ENCODE data around the gene SPINK14. TPM values are rescaled to one million over a fixed set of nuclear protein-coding genes. Genes with fewer than 3 reads are reported as not detected.

The SPINK14 gene
- total and polyA plus RNA-seq, 2 donors (not counting 3 experiments of a cell fraction or from before 2014, with no cell fraction given), result not detected

DNA sequence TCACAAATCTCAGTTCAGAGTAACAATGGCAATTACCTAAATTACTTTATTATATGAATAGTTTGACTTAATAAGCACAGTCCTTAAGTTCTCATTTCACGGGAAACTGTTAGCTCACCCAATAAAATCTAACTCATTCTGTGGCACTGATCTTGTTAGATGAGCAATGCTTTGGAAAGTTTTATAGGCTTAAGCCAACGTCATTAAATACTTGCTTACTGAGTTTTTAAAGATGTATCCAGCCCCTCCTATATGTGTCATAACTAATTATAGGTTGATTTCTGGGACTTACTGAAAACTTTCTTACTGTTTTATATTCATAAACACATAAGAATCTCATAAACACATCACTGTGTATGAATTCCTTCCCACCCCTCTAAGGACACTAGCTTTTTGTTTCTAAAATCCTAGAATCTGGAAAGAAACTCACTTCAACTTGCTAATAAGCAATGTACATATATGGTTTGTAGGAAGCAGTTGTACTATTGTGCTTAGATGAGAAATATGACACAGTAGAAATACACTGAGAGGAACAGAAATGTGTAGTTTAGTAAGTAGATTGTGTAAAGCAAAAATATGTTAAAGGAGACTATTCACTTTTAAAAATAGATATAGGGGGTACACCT lies 55.9 kb downstream of the SPINK14 start:
- dilution Hi-C loops (cut with MboI; ENCODE audit: extremely low pct_ligation_motif_present, low sequenced_read_pairs) (no loop called here), intact Hi-C loops (cut with micrococcal nuclease) (no loop called here)
- Histone ChIP-seq H4K20me1 (replicated peaks; ENCODE audit: control insufficient read depth, extremely low read depth, insufficient read depth, low read length) (no peaks in the 10 kb centered on the region), H3K9ac (replicated peaks; ENCODE audit: extremely low read depth, insufficient read depth, low read length) (no peak overlapping the region), H3K4me3 (replicated peaks in 1 of 3; ENCODE audit: insufficient read depth in 1 of 3, low read depth in 1 of 3, low read length in 3 of 3) (no peak overlapping the region), H3K4me2 (ENCODE audit: insufficient read depth, low read length) (no peak overlapping the region), H3K4me1 (ENCODE audit: control insufficient read depth, extremely low read depth, insufficient read depth, low read length) (no peaks in the 10 kb centered on the region), H3K9me3 (replicated peaks; ENCODE audit: control insufficient read depth, insufficient read depth, low read length) (no peaks in the 10 kb centered on the region), H3K27me3 (ENCODE audit: control insufficient read depth in 2 of 2, insufficient read depth in 2 of 2, low read length in 2 of 2) (no peaks in the 10 kb centered on the region), H3K27ac (ENCODE audit: insufficient read depth, low read depth, low read length) (no peak overlapping the region), H3K36me3 (ENCODE audit: control insufficient read depth in 2 of 2, extremely low read depth in 1 of 2, insufficient read depth in 2 of 2, low read length in 2 of 2) (no peaks in the 10 kb centered on the region), H3K79me2 (ENCODE audit: control insufficient read depth, insufficient read depth, low read length) (no peaks in the 10 kb centered on the region), H2AFZ (ENCODE audit: low read depth, low read length) (no peak overlapping the region), H3K9me1 (replicated peaks; ENCODE audit: control insufficient read depth, extremely low read depth, insufficient read depth, low read length) (no peaks in the 10 kb centered on the region)
- ChIA-PET CTCF (no interaction called here), POLR2A (no interaction called here)
- TF ChIP-seq FOS (IDR thresholded peaks at IDR 0.05; ENCODE audit: borderline replicate concordance, insufficient read depth, low read length) (no peak), GATA2 (IDR thresholded peaks at IDR 0.05; ENCODE audit: insufficient read depth, insufficient read length, low read depth, low read length) (no peak), EZH2 (IDR thresholded peaks at IDR 0.05; ENCODE audit: borderline replicate concordance, low read depth, low read length, severe bottlenecking) (no peak), POLR2AphosphoS5 (IDR thresholded peaks at IDR 0.05; ENCODE audit: insufficient read depth, low read depth, low read length) (no peak), MAX (IDR thresholded peaks at IDR 0.05; ENCODE audit: insufficient read depth, insufficient read length) (no peak), JUN (IDR thresholded peaks at IDR 0.05; ENCODE audit: borderline replicate concordance, insufficient read depth, insufficient read length, low read depth) (no peak), MYC (IDR thresholded peaks at IDR 0.05; ENCODE audit: low read depth, low read length) (no peak), POLR2A (IDR thresholded peaks at IDR 0.05; ENCODE audit: low read depth, low read length) (no peak)
- TF ChIP-seq, protein P1, sequence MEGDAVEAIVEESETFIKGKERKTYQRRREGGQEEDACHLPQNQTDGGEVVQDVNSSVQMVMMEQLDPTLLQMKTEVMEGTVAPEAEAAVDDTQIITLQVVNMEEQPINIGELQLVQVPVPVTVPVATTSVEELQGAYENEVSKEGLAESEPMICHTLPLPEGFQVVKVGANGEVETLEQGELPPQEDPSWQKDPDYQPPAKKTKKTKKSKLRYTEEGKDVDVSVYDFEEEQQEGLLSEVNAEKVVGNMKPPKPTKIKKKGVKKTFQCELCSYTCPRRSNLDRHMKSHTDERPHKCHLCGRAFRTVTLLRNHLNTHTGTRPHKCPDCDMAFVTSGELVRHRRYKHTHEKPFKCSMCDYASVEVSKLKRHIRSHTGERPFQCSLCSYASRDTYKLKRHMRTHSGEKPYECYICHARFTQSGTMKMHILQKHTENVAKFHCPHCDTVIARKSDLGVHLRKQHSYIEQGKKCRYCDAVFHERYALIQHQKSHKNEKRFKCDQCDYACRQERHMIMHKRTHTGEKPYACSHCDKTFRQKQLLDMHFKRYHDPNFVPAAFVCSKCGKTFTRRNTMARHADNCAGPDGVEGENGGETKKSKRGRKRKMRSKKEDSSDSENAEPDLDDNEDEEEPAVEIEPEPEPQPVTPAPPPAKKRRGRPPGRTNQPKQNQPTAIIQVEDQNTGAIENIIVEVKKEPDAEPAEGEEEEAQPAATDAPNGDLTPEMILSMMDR (IDR thresholded peaks at IDR 0.05; ENCODE audit: extremely low read depth in 1 of 2, insufficient read depth in 1 of 2, low read depth in 1 of 2, low read length in 2 of 2), result no peak
- no TSS peak for BruUV-seq (replicated peaks)
- DNase-seq (ENCODE audit: low read depth, low spot score) (no peak), FAIRE-seq (no peak)

Small RNAs within 50 kb of the gene (small RNA-seq; reads per million reads assigned to genes)
- gene HMGN1P16 (ENCODE audit: insufficient read depth, insufficient read length, low read depth, low replicate concordance), result not detected

Other genes with a start within 250 kb of the SPINK14 start
- gene SPINK5, start 104.6 kb upstream of the SPINK14 start, total RNA-seq, result 0.55 and 0.91 TPM in 2 replicates
- 0.06 and 0.12 TPM in 2 replicates for gene SPINK5, start 104.6 kb upstream of the SPINK14 start, polyA plus RNA-seq
- not detected in 2 replicates for gene SPINK6, start 34.5 kb downstream of the SPINK14 start, total RNA-seq
- gene SPINK6, start 34.5 kb downstream of the SPINK14 start, polyA plus RNA-seq, result not detected in 2 replicates
- not detected in 2 replicates for gene MARCOL, start 70.0 kb downstream of the SPINK14 start, total RNA-seq
- gene MARCOL, start 70.0 kb downstream of the SPINK14 start, polyA plus RNA-seq, result not detected in 2 replicates
- not detected in 2 replicates for gene SPINK13, start 100.2 kb downstream of the SPINK14 start, total RNA-seq
- not detected in 2 replicates for gene SPINK13, start 100.2 kb downstream of the SPINK14 start, polyA plus RNA-seq
- not detected in 2 replicates for gene SPINK7, start 143.9 kb downstream of the SPINK14 start, total RNA-seq
- gene SPINK7, start 143.9 kb downstream of the SPINK14 start, polyA plus RNA-seq, result not detected in 2 replicates
- not detected in 2 replicates for gene SPINK9, start 167.0 kb downstream of the SPINK14 start, total RNA-seq
- not detected in 2 replicates for gene SPINK9, start 167.0 kb downstream of the SPINK14 start, polyA plus RNA-seq
- gene FBXO38, start 215.4 kb downstream of the SPINK14 start, total RNA-seq, result 52.9 and 65.6 TPM in 2 replicates
- gene FBXO38, start 215.4 kb downstream of the SPINK14 start, polyA plus RNA-seq, result 15.0 and 18.6 TPM in 2 replicates